GM12891 (cell line): Measurements from ENCODE around the gene CYP4A11.
"Not testable (repeated sequence)": the region's sequence is repeated elsewhere in the genome, so short reads cannot be mapped to it uniquely, and the experiment has no call there.

ENCODE experiments used
- DNase-seq: peaks from one replicate; pipeline ENCODE4 v3.0.0; 2011; ENCODE audit warnings: low spot score; ENCODE audit not compliant: insufficient read length
- FAIRE-seq: peaks from 2 replicates; lab custom pipeline; 2011; peaks lifted over from hg19 to GRCh38; lab: Jason Lieb, UNC
- PAX5 ChIP-seq: IDR thresholded peaks from 2 replicates; pipeline ENCODE4 v1.6.1; 2011; ENCODE audit warnings: low read length, moderate library complexity, mild to moderate bottlenecking; ENCODE audit not compliant: insufficient read depth, severe bottlenecking
- POLR2A ChIP-seq: IDR thresholded peaks from 2 replicates; pipeline ENCODE4 v1.6.1; 2011; ENCODE audit warnings: low read depth, low read length, control low read depth
- POLR2AphosphoS5 ChIP-seq: IDR thresholded peaks from 2 replicates; pipeline ENCODE4 v1.6.1; 2011; ENCODE audit warnings: low read depth, low read length, control low read depth
- POU2F2 ChIP-seq: IDR thresholded peaks from 2 replicates; pipeline ENCODE4 v1.6.1; 2011; ENCODE audit warnings: low read depth, mild to moderate bottlenecking, control low read depth, low read length, moderate library complexity
- SPI1 ChIP-seq: IDR thresholded peaks from 2 replicates; pipeline ENCODE4 v1.6.1; 2011; ENCODE audit warnings: low read depth, low read length, control low read depth
- TAF1 ChIP-seq: IDR thresholded peaks from 2 replicates; pipeline ENCODE4 v1.6.1; 2011; ENCODE audit warnings: low read depth, low read length, control low read depth

Gene CYP4A11

DNA sequence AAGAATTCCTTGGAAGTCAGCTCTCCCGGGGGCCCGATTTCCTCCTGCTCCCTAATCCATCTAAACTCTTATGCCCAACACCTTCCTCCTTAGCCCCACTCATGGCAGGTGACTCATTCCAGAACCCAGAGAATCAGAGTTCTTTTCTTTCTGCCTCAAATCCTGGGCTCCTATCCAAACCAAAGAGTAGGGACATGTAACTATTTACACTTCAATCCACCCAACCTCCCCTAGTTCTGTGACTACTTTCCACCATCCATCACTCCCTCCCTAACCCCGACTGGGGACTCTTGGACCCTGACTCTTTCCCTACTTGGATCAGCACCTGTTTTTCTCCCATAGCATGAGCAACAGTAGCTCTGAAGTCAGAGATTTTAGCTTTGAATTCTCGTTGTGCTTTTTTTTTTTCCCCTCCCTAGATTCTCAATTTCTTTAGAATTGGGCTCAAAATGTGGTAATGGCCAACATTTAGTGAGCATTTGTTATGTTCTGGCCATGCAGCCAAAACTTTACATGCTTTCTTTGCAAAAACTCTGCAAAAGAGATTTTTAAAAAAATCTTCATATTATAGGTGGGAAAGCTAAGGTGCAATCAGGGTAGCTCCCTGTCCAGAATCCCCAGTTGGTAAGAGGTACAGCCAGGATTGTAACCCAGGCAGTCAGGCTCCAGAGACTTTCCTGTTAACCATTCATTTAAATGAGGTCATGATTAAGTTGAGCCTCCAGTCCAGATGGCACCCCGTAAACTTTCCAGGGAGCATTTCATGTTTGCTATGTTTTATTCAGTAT, 7.5 kb upstream of the CYP4A11 start:
- no peak for TF ChIP-seq SPI1
- TF ChIP-seq PAX5 = no peak
- TF ChIP-seq POLR2A = no peak
- TF ChIP-seq POU2F2 = no peak
- TF ChIP-seq TAF1 = no peak
- no peak for TF ChIP-seq POLR2AphosphoS5
- FAIRE-seq (no peak), DNase-seq (no peak)

DNA sequence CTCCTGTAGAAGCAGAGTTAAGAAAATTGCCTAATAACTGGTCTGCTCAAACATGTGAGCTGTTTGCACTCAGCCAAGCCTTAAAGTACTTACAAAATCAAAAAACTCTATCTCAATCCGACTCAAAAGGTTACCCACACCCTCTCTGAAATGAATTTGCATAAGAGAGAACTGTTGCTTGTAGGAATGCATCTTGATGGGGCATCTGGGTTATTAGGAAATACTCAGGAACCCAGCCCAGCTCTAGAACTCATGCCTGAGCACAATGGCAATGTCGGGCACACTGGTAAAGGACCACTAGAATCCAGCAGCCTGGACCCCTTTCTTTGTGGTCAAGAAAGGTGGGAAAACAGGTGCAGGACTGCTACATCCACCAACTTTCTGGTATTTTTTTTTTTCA, 6.4 kb upstream of the CYP4A11 start:
- not testable (repeated sequence) for DNase-seq, FAIRE-seq

DNA sequence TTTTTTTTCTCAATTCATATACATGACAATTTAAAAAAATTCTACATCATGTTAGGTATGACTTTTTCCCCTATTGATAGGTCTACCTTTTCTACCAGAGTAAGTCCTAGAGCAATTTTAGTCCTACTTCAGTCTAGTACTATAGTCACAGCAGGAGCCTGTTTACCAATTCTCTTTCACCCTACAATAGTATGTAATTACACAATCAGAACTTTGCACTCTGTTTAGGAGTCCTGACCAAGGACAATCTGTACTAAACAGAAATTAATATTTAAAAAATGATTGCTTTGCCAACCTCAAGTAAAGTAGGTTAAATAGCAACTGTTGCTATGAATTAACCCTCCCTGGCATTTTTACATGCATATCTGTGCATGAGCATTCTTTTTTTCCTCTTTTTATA, 810 bp upstream of the CYP4A11 start:
- TF ChIP-seq TAF1 (no peak), POLR2AphosphoS5 (no peak), POLR2A (no peak), PAX5 (no peak), POU2F2 (no peak), SPI1 (no peak)
- no peak for FAIRE-seq

DNA sequence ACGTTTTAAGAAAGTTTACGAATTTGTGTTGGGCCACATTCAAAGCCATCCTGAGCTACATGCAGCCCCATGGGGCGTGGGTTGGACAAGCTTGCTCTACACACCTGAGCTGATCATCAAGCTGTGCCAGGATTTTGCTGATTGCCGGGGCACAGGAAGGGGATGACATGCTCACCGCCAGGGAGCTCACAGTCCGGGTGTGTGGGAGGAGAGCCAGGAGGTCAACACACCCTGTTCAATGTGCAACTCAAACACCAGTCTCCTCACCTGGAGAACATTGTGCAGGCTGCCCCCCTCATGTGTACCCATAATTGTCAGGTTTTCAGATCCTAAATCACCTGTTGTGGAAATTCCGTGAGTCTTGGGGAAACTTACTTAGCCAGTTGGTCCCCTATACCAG, 969 bp downstream of the CYP4A11 start:
- FAIRE-seq = no peak
- no peak for DNase-seq
- TF ChIP-seq POLR2A (no peak), SPI1 (no peak), PAX5 (no peak), POU2F2 (no peak), POLR2AphosphoS5 (no peak), TAF1 (no peak)

More for the DNA sequence above, 810 bp upstream of the CYP4A11 start:
- DNase-seq = no peak

DNA sequence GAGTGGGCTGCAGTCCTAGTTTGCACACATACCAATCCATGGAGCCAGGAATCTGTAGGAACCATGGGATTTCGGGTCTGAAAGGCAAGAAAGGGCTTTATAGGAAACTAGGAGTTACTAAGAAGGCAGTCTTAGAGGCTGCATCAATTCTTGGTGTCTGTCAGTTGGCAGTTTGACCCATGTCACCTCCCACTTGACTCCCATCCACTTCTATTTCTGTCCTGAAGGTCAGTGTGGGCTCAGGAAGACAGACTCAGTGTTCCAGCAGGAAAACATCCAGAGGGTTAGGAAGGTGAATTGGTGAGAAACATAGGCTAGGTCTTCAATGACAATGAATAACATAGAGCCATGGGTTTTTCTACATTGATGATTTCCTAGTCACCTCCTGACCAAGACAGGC, 4.0 kb downstream of the CYP4A11 start:
- DNase-seq (no peak), FAIRE-seq (no peak)
- TF ChIP-seq TAF1 = no peak
- no peak for TF ChIP-seq SPI1
- no peak for TF ChIP-seq POLR2AphosphoS5
- no peak for TF ChIP-seq POU2F2
- TF ChIP-seq POLR2A = no peak
- no peak for TF ChIP-seq PAX5

DNA sequence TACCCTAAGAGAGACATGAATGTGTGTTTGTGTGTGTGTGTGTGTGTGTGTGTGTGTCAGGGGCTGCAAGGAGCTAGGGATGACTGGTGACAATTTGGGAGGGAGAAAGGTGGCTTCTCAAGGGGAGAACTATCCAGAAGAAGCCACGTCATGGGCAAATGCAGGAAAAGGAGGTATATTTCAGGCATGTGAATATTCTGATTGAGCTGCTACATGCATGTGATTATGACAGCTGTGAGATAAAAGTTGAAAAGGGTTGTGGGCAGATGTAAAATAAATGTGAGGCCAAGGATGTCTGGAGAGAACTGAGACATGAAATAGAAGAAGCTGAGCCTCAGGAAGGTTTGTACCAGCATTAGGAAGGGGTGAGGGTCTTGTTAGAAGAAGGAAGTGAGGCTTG, 4.5 kb downstream of the CYP4A11 start:
- no peak for FAIRE-seq
- TF ChIP-seq PAX5 (no peak), POU2F2 (no peak), TAF1 (no peak), SPI1 (no peak), POLR2AphosphoS5 (no peak), POLR2A (no peak)

DNA sequence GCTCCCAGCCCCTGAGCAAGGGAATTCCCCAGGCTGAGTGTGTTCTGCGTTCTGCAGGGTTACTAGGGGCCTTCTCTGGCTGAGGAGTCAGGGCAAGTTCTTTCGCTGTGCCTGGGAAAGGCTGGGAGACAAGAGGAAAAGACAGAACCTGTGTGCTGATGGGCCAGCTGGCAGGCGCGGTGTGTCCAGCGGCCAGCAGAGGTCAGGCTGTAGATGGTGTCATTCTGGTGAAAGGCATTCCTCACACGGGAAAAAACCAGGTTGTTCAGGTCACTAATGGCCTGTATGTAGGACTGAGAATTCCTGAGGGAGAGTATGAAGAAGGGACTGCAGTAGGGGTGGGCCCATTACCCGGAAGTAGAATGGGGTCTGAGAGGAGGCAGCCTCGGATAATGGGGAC, 6.4 kb downstream of the CYP4A11 start:
- not testable (repeated sequence) for DNase-seq, FAIRE-seq

More for the DNA sequence above, 4.5 kb downstream of the CYP4A11 start:
- DNase-seq = no peak

DNA sequence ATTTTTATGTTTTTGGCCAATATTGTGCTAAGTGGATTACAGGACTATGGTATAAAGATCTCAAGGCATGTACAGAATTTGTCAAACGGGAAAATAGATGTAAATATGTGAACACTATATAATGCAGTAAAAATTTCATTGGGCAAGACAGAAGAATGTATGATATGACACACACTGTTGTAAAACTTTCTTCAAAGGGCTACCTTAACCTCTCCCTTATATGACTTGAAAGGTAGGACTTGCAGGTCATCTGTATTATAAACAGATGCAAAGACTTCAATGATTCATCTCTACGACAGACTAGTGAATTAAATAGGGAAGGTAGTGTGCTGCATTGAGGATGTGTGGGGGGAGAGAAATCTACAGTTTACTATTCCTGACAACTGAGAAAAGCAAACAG, 9.3 kb downstream of the CYP4A11 start:
- DNase-seq, FAIRE-seq: not testable (repeated sequence)

DNA sequence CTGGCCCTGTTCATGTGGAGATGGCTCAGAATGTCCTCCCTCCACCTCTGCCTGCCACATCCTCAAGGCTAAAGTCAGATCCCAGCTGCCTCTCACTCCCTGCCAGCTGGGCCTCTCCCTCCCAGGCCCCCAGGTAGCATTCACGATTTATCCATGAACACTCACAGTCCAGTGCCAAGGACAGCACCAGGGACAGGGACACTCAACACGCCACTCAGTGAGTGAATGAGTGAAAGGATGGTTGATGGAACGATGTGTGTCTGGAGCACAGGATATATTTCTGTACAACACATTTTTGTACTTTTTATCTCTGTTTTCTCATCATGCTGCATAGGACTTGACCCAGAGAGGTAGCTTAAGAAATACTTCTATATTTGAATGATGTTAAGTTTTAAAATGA, 10.1 kb downstream of the CYP4A11 start:
- no peak for FAIRE-seq
- DNase-seq = no peak
- TF ChIP-seq TAF1 (no peak), SPI1 (no peak), PAX5 (no peak)

DNA sequence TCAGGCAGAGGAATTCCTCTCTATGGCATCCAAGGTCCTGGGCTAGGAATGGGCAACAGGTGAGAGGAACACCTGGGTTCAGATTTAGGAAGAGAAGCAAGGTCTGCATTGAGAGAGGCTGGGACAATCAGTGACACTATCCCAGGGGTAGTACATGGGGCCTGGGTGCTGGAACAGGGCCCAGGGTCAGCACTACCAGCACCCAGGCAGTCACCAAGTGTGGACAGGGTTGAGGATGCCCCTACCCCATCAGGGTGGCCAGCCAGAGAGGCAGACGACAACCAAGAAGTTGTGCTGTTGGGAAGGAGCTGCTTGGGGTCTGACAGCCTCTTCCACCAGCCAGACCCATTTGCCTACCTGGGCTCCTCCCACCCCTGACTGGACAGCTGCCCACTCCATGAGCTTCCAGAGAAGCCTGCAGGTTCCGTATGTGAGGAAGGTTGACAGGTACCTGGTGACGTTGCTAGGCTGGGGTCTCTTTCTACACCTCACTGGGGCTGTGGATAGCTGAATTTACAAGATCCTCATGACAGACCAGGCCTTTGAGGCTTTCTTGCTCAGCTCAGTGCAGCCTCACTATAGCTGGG, 13.9 kb downstream of the CYP4A11 start:
- no peak for FAIRE-seq
- TF ChIP-seq POLR2AphosphoS5 (no peak), POU2F2 (no peak), SPI1 (no peak), PAX5 (no peak), TAF1 (no peak), POLR2A (no peak)
- no peak for DNase-seq

DNA sequence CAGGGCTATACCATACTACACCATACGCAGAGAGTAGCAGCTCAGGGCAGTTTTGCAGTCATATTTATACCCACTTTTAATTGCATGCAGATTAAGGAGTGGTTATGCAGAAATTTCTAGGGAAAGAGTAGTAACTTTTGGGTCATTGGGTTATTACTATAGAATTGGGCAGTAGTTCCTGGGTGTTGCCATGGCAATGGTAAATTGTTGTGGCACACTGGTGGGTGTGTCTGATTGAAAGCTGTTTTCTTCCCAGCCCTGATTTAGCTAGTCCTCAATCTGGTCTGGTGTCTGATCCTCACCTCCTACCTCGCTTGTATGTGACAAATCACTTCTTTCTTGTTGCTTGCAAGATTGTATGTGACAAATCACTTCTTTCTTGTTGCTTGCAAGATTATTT, 30.5 kb downstream of the CYP4A11 start:
- no peak for DNase-seq
- FAIRE-seq = no peak

More for the DNA sequence above, 30.5 kb downstream of the CYP4A11 start:
- no peak for TF ChIP-seq POLR2A
